HG02840 (cell line): ENCODE results near the gene GPR119.
"Not testable (repeated sequence)": the region's sequence is repeated elsewhere in the genome, so short reads cannot be mapped to it uniquely, and the experiment has no call there.

Experiments
- ATAC-seq: cut with Tn5 transposase; IDR thresholded peaks from one replicate; pipeline ENCODE4 v1.9.1; 2021; ENCODE audit warnings: mild to moderate bottlenecking, moderate library complexity, moderate number of reproducible peaks; ENCODE audit not compliant: unreplicated experiment, low FRiP score

Gene GPR119

GRCh38 chrX:130385520-130385919, at the start of gene GPR119:
Gene GPR119 (minus strand): TSS chrX:130385674. CDS start chrX:130385447, 227 bp downstream.
- ATAC-seq = no peak

DNA sequence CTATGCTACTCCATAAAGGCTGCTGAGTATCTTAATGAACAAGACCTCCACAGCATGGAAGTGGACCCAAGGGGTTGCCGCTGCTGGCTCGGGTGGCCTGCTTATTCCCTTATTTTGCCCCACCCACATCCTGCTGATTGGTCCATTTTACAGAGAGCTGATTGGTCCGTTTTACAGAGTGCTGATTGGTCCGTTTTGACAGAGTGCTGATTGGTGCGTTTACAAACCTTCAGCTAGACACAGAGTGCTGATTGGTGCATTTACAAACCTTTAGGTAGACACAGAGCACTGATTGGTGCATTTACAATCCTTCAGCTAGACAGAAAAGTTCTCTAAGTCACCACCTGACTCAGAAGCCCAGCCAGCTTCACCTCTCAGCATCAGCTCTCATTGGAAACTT, 43.8 kb upstream of the GPR119 start:
- ATAC-seq = not testable (repeated sequence)

GRCh38 chrX:130426531-130426930, 41.1 kb upstream of the GPR119 start:
- ATAC-seq = no peak

DNA sequence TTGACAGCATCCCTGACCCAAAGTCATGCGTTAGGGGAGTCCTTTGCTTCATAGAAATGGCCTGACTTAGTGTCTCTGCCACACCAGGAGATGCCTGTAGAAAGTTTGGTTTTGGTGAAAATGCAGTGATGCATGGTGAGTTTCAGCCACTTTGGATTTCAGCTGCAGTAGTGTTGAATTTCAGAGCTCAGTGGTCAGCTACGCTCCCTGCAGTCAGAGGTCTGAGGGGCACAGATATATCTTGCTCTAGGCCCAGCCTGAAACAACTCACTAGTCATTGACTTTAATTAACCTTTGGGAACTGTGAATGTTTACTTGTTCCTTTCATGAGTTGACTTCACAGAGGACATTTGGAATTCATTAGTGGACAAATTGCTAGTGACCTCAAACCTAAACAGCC, 33.8 kb upstream of the GPR119 start:
- ATAC-seq = no peak

DNA sequence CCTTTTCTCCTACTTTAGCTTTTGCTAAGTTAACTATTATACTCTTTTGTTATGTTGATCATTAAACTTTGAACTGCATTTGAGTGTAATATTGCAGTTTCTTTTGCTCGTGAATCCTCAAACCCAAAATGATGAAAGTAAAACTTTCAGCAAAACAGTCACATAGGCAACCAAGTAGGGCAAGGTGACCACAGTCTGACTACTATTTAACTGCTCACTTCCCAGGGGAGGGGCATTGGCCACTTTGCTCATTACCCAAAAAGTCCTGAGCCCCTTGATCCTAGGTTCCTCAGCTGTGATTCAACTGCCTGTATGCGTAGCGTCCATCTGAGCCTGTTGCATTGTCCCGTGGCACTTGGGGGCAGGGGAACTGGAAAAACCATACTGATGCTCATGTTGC, 33.3 kb upstream of the GPR119 start:
- ATAC-seq = no peak

GRCh38 chrX:130418066-130418465, 32.6 kb upstream of the GPR119 start:
- ATAC-seq = no peak

- ATAC-seq = no peak
Observed at GRCh38 chrX:130416785-130417184, 31.3 kb upstream of the GPR119 start.

- no peak for ATAC-seq
Observed at GRCh38 chrX:130415201-130415600, 29.7 kb upstream of the GPR119 start.

DNA sequence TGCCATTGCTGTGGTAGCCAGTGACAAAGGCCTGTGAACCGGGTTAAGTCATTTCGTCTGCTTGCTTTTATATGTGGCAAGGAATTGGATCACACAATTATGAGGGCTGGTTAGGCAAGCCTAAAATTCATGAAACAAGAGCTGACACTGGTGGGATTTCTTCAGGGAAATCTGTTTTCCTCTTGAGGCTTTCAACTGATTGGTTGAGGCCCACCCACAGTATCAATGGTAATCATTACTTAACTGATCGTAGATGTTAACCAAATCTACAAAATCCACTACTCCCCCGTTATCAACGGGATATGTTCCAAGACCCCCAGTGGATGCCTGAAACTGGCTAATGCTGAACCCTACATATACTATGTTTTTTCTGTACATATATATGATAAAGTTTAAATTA, 29.3 kb upstream of the GPR119 start:
- no peak for ATAC-seq

DNA sequence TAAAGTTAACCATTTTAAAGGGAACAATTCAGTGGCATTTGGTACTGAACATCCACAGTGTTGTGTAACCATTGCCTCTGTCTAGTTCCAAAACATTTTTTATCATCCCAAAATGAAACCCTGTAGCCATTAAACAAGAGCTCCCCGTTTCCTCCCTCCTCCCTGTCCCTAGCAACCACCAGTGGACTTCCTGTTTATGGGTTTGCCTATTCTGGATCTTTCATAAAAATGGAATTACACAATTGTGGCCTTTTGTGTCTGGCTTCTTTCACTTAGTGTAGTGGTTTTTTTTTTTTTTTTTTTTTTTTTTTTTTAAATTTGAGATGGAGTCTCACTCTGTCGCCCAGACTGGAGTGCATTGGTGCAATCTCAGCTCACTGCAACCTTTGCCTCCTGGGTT, 27.9 kb upstream of the GPR119 start:
- no peak for ATAC-seq

- no peak for ATAC-seq
Observed at GRCh38 chrX:130402208-130402684, 16.8 kb upstream of the GPR119 start.

DNA sequence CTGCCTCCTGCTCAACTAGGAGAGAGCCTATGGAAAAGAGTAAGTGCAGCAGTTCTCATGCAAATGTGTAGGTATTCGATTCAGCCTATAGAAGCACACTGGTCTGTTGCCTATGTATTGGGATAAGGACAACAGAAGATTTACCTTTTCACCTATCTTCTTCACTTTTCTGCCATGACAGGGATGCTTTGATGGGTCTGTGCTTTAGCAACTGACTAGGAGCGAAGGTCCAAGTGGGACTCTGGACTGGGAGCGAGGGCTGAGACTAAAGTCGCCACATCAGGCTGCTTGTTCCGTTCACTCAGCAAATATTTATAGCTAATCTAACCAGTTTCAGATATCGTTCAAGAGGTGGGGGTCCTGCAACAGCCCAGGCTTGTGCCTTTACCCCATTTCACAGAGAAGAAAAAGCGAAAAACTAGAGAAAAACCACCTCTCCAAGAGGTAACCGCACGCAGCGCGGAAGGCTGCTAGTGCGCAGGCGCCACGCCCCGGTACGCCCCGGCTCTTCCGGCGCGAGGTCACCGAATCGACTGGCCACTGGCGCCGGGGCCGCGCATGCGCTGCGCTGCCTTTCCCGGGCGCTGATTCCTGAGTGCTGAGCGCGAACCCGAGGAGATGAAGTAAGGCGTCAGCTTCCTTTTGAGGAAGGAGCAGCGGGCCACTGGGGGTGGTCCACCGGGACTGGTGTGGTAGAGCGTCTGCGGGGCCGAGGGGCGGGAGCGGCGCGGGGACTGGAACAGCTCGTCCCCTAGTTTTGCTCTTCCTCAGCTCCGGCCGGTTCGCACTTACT, 16.1 kb upstream of the GPR119 start, which contains the start of gene RBMX2:
RBMX2 (plus strand) TSS at position 573 of the 793 bp plus-strand sequence; CDS start at position 619, 46 bp downstream.
- peak; percentile 93 for ATAC-seq

- ATAC-seq = no peak
Observed at GRCh38 chrX:130395341-130395740, 9.9 kb upstream of the GPR119 start.

DNA sequence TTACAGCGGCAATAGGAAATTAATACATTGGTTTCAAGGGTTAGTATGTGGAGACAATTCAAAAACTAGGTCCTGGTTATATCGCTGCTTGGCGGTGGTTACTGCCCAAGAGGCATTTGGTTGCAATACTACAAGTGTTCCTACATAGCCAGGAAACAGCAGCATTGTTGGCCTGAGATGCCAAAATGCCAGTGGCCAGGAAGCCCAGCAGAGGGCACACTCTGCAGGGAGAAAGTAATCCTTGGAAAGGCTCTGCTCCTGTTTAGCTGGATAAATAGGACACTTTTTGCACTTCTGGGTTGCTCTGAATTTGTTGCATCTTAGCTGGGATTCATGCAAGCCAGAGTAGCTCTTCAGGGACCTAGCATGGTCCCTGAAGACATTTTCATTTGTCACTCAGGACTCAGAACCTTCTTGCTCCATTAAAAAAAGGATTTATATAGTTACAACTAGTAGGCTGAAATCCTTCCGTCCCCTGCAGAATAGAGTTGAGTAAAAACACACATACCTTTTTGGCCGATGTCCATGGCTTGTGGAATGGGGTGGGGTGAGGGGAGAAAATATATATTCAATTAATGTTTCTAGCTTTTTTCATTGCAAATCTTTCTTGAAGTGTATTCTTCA, 8.1 kb upstream of the GPR119 start:
- ATAC-seq = no peak

DNA sequence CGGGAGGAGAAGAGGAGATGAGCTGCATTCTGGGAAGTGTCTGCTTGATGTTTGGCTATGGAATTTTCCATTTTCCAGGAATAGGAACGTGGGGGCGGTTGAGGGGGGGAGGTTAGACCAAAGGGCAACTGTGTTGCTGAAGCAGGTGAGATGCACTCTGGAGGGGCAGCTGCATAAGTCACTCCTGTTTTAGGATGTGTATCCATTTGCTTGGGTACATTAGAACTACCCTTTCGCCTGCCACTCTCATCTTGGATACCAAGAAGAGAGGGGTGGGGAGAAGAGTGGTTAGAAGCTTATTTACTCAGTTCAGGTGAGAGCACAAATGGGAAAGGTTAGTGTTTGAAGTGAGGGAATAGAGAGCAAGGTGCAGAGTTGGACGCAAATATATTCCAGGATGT, 934 bp upstream of the GPR119 start:
- no peak for ATAC-seq

DNA sequence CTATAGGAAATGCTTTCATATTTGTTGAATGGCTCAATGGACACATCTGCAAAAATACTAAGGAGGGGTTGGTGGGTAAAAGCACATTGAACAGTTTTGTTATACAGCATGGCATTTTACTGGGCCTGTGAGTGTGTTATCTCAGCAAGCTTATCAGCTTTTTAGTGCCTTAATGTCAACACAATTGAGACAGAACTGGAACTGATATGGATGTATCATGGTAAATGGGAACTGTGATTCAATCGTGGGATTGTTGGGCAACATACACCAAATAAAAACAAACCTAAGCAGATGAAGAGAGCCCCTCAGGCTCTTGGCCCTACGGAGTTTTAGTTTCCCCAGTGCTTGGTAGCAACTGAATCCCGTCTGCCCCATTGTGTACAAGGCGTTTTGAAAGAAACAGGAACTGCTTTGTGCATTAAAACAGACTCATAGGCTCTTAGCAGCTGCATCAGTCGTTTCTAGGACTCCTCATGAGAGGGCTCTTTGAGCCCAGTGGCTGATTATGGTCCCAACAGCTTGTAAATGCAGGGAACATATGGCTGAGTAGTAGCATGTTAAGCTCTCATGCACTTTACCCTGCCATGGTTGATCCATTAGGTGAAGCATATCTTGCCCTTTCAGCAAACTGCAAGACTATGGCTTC, 7.3 kb downstream of the GPR119 start:
- ATAC-seq = no peak

GRCh38 chrX:130376077-130376476, 9.4 kb downstream of the GPR119 start:
- ATAC-seq = no peak

- not testable (repeated sequence) for ATAC-seq
Observed at GRCh38 chrX:130352050-130352449, 33.4 kb downstream of the GPR119 start.

- ATAC-seq = no peak
Observed at GRCh38 chrX:130351567-130351966, 33.9 kb downstream of the GPR119 start.

DNA sequence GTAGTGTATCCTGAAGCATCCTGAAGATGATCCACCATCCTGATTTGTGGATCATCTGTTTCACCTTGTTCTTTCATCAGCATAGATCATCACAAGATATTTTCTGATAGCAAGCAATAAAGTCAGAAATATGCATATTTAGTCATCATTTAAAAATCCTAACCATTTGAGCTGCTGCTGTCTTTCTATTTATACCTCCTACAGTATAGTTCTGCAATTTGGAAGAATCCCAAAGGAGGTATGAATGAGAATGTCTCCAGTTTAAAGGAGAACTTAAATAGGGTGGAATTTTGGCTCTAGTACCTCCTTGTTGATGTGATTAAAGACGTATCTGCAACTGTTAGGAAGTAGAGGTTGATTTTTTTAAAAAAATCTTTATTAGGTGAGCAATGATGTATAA, 38.2 kb downstream of the GPR119 start:
- no peak for ATAC-seq

DNA sequence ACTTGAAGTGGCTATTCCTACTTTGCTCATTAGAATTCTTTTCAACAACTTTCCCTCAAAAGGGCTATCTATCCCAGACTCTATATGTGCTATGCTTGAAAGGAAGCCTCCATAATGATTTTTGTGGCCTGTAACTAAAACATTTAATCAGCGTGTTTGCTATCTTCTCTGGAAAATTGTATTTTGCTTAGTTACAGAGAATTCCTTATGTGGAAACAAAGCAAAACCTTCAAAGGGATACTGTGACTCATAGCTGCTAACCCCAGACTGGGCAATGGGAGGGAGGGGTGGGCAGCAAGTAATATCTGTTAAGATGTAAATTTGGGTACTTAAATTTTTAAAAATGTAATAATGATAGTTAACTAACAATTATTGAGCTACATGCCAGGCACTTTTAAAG, 42.1 kb downstream of the GPR119 start:
- no peak for ATAC-seq
